HUDEP-2 (cell line): ENCODE data around the gene SMPD3.

ENCODE experiments used
- DNase-seq, 76 experiments: peaks; one replicate each; lab custom pipeline; 2025; ENCODE audit not compliant: unreplicated experiment in 76 of 76; lab: John Stamatoyannopoulos, UW

The SMPD3 gene

DNA sequence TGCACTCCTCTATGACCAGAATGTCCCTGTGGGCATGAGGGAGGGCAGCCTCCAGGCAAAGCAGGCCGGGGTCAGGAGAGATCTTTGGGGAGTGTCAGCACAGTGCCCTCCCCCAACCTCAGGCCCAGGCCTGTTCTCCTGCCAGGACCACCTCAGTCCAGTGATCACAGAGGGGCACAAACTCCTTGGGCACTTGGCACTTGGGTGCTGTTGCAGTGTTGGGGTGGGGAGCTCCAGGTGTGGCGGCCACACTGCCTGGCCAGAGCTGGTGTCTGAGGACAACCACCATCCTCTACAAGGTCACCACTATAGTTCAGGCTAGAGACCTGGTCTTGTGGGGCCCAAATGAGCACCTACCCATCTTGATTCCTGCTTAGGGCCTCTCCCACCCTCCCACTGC lies 37.2 kb downstream of the SMPD3 start:
- no peak for DNase-seq

DNA sequence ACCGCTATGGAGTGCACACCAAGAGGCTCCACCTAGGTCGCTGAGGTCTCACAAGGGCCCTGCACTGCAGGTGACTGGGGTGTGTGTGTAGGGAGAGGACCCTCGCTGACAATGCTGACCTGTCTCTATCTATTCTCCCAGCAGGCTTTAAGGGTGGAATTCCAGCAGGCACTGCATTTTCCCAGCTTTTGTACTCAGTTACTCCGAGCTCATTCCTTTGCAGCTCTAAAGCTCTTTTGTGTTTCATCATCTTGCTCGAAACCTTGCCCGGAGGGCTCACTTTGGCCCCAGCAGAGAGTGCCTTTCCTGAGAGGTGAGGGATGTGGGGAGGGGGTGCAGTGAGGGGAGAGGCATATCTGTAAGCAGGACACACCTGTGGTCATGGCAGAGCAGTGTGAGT lies 39.3 kb downstream of the SMPD3 start:
- DNase-seq: no peak

DNA sequence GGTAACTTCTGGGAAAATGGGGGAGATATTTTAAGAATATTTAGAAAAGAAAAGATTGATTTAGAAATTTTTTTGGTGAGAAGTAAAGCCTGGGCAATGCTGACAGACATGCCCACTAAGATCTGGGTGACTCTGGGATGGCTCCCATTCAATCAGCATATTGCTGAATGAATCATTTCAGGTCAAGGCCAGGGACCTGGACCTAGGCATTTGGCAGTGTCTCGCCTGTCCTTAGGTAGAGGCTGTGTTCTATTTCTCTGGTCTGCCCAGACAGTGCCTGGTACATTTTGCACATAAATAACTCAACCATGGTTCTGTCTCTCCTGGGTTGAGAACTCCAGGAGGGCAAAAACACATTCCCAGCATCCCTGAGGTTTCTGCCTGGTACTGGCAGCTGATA lies 39.9 kb downstream of the SMPD3 start:
- no peak for DNase-seq

DNA sequence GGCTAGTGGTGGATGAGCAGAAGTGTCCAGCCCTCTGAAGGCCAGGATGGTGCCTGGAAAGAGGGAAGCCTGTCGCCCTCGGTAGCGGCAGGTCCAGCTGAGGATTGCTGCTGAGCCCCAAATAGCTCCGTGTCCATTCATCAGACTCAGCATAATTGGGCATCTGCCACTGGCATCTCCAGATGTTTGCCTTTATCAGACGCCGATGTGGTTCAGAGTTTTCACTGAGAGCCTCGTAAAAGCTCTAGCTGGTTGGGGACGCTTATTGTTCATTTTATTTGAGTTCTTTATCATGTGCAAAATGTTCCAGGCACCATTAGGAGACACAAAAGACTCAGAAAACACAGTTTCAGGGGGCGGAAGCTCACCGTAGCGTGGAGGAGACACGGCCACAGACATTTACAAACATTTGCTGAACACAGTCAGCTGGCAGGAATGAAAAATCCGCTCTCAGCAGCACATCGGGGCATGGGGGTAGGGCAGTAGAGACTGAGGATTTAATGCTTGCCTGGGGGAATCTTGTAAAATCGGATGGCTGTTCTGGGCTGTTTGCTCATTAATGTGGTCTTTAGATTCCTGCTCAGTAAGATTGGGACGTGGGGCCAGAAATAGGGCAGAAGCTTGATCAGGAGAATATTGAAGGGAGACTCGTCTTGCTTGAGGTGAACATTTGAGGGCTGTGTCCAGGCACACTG lies 41.7 kb downstream of the SMPD3 start:
- DNase-seq: no peak

DNA sequence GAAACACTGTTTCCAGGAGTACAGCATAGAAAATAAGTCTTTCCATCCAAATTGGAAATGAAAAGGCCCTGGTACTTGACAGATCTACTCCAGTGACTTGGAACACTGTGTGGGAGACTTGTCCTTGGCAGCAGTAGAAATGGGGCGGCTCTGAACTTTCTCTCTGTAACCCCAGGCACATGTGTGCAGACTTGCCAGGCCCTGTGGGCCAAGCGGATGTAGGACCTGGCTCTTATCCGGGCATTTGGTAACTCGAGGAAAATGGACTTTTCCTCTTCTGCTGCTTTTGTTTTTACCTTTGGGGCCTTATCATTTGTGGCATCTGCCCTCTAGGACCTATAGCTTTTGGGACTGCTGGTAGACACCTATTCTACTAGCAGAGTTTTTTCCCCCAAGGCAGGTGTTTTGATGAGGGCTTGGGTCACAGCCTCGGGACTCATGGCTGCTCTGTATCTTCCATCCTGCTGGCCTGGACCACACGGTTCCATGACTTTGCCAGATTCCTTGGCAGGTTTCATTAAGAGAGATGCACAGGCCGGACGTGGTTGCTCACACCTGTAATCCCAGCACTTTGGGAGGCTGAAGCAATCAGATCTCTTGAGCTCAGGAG lies 43.5 kb downstream of the SMPD3 start:
- DNase-seq: no peak

DNA sequence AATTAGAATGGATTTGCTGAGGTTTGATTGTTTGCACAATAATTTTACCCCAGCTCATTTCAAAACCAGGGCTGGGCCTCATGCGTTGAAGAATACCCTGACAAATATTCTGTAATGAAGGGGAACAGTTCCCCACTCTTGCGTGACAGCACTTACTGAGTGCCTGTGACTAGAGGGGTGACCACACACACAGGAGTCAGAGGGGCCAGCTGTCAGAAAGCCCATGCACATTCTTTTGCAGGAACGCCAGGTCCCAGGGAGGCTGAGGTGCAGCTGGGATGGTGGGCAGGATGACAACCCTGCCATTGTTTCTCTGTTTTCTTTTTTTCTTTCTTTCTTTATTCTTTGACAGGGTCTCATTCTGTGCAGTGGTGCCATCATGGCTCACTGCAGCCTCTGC lies 44.6 kb downstream of the SMPD3 start:
- DNase-seq: no peak

DNA sequence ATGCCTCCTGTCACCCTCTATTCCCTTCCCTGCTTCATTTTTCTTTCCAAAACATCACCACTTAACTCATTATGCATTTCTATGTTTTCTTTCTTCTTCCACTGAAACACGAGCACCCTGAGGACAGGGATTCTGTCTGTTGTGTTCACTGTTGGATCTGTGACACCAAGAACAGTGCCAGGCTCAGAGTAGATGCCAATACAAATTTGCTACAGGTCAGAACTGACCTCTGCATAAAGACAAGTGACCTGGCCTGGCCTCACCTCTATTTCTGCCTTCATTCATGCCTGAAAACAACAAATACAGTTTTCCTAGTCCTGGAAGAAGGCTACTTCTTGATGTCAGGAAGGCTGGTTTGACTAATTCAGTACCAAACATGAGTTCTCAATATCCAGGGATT lies 45.1 kb downstream of the SMPD3 start:
- no peak for DNase-seq

DNA sequence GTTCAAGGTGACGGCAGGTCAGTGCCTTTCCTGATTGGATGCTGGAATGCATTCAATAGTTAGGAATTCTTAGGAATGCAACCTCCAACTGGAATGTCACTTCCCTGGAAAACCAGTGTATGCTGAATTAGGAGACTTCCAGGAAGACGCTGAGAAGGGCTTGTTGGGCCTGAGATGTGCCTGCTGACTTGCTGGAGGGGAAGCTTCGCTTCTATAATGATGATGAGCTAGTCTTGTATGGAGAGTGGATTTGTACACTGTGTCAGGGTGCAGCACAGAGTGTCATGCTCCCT lies 45.6 kb downstream of the SMPD3 start:
- no peak for DNase-seq

DNA sequence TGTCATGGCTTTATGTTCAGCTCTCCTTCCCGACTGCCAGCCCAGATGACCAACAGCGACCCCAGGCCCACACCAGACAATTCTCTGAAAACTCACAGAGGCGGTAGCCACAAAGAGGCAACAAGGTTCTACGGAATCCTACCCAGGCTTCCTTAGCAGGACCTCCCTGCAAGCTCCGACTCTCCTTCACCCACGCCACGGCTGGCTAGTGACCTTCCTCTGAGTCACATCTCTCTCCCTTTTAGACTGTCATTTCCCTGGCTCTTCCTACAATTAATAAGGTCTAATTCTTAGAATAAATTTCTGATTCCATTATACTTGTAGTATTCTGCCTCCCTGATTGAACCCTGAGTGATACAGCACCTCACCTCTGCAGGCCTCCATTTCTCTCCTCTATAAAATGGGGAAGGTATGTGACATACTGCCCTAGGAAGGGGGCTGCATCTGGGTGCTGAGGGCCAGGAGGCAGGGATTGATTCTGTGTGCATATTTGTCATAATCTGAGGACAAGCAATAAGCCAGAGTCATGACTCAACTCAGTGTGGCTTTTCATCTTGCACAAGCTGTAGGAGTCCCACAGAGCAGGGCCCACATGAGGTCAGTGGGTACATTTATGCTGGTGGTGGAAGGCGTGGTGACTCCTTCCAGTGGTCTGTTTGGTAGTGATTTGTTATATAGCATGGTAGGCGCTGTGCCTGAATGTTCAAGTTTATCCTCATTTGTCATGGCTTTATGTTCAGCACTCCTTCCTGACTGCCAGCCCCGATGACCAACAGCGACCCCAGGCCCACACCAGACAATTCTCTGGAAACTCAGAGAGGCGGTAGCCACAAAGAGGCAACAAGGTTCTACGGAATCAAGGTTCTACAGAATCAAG lies 46.2 kb downstream of the SMPD3 start:
- DNase-seq: no peak

DNA sequence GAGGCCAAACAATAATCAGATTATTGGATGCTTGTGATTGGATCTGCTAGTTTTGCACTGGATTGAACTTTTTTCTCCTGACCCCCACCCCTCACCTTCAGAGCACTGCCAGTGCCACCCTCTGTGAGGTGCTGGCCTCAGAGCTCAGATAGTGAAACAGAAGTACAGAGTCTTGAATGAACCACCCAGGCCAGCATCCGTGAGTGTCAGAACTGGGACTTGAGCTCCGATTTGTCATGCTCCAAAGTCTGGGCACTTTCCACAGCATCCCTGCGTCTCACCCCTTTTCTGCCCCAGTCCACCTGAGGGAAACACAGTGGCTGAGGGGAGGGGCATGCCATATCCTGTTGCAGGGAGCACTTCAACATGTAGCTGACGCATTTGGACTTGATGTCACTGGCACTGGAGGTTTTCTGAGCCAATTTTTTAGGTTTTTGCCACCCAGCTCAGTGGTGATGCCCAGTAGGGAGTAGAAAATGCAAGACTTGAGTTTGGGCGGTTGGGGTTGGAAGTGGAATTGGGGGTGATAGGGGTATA lies 47.3 kb downstream of the SMPD3 start:
- no peak for DNase-seq

DNA sequence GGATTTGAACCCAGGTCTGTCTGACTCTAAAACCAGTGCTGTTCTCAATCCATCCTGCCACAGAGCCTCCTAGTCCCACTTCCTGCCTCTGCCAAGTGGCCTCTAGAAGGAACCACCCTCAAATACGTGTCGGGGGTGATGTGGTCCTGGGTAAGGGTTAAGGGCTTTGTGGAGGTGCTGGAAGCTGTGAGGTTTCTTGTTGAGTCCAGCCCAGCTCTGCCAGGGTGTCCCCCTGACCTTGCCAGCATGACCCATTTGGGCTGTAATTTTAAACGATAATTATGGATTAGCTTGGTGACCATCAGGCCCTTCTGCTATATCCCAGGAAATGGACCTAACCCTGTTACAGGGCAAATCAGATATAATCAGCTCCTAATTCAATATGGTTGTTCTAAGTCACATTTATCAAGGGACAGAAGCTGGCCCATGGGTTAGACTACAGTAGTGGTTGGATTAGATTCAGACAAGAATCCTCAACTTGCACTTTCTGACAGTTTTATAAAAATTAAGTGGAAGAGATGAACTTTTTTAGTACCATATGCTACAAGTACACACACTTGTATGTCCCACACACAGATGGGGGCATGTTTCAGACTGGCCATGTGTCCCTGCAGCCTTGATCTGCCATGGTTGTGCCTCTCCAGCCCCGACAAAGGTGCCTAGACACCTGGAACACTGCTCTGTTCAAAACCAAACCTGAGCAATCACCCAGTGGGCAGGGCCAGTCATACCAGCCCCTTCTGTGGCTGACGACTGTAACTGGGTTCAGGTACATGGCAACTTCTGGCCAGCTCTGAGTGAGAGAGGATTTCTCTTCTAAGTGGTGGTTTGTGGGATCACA lies 48.0 kb downstream of the SMPD3 start:
- no peak for DNase-seq

DNA sequence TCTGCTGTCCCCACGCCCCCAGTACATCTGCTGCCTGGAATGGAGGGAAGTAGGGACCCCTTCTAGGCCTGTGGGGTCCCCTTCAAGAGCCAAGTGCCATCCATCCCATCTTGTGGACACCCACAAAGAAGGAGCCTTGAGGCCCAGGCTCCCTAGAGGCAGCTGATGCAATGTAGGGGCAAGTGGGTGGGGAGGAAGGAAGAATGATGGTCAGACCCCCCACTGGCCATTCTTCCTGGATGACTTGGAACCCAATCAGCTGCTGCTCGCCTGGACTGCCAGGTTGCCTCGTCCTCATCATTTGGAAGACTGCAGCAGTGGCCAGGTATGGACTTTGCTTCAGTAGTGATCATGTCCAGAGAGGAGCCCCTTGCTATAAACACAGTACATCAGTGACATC lies 48.9 kb downstream of the SMPD3 start:
- DNase-seq: no peak

DNA sequence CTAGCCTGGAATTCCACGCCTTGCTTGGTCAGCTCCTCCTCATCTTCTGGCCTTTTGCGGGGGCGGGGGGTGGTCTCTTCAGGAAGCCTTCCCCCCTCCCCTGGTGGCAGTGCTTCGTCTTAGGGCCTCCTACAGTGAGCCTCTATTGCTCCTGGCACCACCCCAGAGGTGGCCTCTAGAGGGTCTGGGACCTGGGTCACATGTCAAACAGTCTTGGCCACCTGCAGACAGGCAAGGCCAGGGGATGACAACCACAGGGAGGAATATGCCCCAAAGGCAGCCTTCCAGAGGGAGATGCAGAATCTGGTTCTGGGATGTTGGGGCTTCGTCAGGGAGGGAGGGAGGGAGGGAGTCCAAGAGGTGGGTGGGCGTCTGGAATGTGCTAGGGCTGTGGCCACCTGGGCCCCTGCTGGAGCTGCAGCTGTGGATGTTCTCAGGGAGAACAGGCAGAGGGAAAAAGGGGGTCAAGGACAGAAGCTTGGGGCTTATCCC lies 50.6 kb downstream of the SMPD3 start:
- no peak for DNase-seq

DNA sequence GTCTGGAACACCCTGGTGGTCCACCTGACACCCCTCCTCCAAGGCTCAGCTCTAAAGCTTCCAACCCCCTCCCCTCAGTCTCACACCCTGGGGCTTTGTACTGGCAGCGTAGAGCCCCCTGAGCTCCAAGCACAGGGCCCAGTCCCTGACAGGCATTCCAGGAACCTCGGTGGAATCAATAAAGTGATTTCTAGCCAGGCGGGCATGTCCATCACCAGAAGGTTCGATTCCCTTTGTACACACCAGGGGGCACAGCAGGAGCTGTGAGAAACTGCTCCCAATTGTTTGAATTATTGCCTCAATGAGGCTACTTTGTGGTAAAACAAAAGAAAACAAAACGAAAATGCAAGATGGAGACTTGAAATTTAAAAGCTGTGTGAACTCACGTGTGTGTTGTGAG lies 51.8 kb downstream of the SMPD3 start:
- DNase-seq: peak in 29 of 76 experiments; percentile 2 to 52 (median 20)

DNA sequence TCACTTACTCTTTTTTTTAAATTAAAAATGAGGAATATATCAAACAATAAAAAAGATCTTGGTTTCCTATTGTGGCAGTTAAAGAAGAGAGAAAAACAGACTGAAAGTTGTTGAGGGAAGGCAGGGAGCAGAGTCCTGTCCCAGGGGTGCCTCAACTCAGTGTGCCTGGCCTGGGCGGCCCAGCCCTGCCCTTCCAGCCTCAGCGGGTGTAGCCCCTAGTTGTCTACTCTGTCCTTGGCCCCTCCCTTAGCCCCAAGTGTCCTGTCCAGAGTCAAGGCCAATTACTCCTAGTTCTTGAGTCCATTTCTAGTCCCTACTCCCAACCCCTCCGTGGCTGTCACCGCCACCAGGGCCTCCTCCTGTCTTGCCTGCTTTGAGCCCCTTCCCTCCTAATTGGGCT lies 52.5 kb downstream of the SMPD3 start:
- DNase-seq: no peak

DNA sequence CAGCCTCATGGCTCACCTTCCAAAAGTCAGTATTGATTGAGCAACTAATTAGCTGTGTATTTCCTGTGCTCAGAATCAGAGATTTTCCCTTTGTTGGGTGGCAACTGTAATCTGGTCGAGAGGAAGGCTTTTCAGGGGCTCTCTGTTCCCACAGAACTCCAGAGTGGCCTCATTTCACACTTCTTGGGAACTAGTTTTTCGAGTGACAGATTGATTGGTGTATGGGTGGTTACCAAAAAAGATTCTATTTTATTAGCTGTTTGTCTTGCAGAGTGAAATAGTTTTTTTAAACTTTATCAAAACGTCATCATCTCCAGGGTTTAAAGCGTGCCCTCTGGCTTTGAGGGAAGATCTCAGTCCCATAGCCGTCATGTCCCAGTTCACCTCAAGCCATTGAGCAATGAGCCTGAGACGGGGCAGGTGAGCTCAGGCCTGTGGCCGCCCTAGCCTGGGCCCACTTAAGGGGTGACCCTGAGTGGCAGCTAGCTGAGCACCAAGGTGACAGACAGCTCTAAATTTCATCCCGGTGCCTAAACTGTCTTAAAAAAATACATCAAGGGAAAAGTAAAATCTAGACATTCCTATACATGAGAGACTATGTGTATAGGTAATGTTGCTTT lies 53.0 kb downstream of the SMPD3 start:
- no peak for DNase-seq

DNA sequence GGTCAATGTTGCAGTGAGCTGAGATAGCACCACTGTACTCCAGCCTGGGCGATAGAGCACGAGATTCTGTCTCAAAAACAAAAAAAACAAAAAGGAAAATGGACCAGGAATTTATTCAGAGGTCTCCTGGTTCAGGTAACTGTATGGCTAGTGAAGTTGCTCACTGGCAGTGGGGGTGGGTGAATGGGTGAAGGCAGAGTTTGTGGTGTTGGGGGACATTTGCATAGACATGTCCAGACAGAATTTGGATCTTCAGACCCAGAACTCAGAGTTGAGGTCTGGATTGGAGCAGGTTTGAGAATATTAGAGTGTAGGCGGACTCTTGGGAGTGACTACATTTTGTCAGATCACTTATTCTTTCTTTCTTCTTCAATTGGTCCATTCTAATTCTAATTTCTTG lies 55.0 kb downstream of the SMPD3 start:
- no peak for DNase-seq

DNA sequence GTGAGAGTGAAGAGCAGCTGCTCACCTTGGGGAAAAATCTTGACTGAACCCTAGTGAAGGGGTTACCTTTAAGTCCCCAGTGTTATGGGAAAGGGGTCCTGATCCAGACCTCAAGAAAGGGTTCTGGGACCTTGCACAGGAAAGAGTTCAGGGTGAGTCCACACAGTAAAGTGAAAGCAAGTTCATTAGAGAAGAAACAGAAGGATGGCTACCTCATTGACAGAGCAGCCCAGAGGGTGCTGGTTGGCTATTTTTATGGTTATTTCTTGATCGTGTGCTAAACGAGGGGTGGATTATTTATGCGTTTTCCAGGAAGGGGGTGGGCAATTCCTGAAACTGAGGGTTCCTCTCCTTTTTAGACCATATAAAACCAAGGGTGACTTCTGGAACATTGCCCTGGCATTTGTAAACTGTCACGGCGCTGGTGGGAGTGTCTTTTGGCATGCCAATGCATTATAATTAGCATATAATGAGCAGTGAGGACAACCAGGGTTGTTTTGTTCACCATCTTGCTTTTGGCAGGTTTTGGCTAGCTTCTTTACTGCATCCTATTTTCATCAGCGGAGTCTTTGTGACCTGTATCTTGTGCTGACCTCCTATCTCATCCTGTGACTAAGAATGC lies 58.4 kb downstream of the SMPD3 start:
- no peak for DNase-seq

DNA sequence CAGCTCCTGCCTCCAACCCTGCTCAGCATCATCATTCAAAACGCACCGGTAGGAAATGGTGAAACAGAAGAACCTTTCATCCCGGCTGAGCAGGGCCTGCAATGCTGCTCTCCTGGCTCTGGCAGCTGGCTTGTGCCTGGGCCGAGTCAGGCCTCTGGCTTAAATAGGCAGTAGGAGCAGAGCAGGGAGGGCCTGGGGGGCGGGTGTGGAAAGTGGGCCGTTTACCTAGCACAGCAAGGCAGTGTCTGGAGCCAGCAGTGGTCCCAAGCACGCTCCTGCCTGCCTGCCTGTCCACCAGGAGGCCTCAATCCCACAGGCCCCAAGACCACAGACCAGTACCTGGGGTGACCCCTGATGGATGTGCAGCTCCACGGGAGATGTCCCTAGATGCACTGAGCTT lies 59.3 kb downstream of the SMPD3 start:
- no peak for DNase-seq

DNA sequence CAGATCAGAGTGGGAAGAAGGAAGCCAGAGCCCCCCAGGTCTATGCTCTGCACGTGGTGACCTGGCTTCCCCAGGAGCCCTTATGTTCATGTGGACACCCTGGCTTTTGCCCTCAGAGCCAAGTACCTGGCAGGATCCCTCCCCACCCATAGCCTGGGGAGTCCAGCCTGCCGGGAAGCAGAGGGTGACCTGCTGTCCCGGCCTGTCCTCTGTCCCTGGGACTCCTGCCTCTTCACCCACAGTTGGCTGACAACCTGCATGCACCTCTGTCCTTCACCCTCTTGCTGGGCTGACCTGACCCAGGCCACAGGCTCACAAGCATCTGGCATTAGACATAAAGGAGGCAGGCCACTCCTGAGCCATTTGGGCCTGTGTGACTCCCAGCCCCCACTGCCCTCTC lies 60.2 kb downstream of the SMPD3 start:
- no peak for DNase-seq
